ENCODE measurements around the gene FYN.

The FYN gene

DNA sequence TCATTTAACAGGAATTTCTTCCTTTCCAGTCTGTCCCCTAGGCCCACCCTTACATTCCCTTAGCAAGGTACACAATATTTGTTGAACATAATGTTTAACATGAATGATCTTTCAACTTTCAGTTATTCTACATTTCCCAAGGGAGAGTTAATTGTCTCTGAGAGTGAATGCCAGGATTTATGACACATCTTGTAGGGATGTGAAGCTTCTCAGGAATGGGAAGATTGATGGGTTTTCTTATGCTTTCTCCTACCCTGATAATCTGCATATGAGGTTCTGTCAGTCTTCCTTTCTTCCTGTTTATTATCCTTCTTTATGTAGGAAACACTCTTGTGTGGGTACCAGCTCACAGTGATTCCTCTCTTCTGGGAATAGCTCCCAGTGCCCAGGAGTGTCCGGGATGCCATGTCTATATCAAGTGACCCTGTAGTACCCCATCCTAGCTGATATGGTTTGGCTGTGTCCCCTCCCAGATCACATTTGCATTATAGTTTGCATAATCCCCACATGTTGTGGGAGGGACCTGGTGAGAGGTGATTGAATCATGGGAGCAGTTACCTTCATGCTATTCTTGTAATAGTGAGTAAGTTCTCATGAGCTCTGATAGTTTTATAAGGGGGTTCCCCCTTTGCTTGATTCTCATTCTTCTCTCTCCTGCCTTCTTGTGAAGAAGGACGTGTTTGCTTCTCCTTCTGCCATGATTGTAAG, 7.1 kb upstream of the FYN start:
- DNase-seq, result no peak

DNA sequence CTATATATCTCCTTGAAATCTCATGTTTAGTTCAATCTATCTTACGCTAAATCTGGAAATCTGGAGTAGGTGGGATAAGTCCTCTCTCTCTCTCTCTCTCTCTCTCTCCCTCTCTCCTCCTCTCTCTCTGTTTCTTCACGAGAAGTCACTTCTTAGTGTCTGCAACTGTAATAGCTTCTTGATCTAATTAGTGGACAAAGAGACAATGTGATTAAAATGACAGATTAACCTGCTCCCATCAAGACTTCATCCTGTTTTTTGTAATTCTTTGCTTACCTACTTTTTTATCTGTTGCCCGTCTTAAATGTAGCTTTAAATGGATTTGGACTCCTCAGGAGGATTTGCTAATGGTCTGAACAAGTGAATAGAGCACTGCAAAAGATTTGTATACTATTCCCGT, 2.5 kb upstream of the FYN start:
- DNase-seq, result no peak

DNA sequence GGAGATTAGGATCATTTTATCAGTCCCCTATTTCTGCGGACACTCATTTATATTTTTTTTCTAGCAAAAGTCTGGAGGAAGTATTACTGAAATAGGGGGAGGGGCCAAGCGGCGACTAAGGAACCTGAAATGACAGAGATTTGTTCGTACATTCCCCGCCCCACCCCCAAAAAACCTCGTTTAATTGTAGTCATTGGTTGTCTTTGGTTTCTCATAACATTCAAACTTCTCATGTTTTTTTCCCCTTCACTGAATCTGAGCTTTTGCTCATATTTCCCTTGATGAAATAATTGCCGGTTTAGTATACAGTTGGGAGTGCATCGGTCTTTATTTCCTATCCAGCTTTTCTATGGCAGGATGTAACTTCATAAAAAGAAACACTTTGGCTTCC, 768 bp upstream of the FYN start:
- DNase-seq, result no peak

DNA sequence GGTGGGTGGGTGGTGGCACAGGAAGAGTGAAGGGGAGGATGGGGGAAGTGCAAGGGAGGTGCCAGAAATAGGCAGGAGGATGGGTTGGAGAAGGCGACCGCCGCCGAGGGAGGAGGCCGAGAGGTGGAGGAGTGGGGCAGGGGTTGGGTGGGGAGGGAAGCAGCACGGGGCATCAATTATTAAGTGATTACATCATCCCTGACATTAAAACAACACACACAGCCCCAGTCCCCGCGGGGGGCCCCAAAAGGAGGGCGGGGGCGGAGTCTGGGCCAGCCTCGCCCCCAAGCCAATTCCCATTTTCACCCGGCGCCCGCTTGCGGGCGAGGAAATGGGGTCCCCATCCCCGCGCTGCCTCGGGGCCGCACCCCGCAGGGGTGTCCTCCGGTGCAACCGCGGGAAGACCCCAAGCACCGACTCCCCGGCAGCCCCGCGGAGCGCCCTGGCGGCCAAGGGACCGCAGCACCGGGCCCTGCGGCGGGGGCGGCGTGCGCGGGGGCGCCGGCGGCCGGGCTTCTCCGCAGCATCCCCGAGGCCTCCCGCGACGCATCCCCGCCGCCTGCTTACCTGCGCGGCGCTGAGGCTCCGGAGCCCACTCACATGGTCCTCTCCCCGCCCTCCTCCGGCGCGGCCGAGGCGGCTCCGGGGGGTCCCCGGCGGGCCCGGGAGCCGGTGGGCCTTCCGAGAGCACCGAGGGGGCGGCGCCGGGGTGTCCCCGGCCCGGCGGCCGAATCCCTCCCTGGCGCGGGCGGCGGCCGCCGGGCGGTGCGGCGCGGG, 663 bp downstream of the FYN start:
- DNase-seq, result no peak

DNA sequence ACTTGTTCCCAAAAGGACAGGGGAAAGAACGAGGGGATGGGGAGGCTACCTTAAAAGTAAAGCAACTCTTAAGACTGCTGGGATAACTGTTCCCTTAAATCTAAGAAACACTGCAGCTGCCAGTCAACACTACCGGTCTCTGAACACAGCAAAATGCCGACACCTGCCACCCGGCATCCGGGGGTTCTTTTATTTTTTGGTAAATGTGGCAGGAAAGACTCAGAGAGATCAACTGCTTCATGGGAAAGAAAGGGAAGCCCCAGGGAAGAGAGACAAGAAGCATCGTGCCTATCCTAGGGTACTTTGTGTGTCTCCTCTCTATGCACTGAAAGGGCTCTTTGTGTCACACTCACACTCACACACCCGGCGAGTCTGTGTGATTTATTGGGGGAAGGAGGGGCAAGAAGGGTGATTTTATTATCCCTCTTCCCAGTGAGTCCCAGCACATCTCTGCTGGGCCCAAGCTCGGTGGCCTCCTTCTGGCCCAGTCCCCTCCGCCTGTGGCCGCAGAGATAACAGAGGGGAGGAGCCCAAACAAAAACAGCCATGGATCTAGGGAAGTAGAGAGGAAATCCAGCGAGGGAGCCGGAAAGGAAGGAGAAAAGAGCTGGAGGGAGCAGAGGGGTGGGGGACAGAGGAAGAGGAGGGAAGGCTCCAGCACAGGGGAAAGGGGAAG, 1.4 kb downstream of the FYN start:
- no peak for DNase-seq

DNA sequence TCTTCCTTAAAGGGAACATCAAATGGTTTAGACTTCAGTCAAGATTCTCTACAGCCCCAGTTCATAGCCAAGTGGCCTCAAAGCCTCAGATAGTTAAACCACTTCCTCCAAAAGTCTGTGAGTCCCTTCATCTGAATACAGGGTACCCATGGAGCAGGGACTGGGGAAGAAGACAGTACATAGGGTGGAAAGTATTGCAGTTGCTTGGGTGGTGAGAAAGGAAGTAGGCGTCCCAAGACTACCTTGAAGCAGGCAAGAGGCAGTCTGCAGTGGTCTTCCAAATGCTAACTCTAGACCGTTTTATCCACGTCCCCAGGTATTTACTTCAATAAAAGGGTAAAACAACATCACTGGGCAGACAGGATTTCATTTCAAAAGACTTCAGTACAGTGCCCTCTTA, 2.0 kb downstream of the FYN start:
- no peak for DNase-seq

DNA sequence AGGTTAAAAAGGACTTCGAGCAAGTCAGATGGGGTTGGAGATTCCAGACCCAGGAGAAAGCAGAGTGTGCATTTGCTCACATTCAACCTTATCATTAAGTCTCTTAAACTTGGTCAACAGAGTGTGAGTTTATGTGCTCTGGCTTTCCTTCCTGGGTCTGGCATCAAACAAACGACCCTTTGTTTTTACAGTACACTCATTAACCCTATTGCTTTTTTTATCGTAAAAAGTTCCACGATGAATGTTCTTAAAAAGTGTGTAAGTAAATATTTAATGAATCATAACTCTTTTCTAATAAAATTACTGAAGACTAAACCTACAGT, 2.5 kb downstream of the FYN start:
- no peak for DNase-seq

DNA sequence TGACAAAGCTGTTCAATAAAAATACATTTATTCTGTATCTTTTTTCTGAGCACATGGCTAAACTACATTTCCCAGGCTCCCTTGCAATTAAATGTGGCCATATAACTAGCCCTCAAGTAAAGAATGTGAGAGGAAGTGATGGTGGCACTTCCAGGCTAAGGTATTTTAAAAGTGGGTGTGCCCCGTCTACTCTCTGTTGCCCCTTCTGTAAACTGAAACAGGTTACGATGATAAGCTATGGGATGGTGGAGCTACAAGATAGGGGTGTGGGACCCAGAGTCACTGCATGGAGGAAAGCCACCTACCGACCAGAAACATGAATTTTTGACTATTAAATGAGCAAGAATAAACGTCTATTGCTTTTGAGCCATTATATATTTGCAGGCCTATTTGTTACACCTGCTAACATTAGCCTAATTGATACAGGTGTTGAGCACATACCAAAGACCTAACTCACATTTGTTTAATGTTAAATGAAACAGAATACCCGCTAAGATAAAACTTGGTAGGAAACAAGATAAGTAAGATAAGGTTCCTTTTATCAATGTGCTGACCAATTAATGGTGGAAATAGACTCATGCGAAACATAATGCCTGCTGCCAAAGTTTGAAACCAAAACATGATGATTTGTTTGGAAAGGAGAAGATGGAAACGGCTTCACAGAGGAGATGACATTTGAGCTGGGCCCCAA, 3.1 kb downstream of the FYN start:
- no peak for DNase-seq

DNA sequence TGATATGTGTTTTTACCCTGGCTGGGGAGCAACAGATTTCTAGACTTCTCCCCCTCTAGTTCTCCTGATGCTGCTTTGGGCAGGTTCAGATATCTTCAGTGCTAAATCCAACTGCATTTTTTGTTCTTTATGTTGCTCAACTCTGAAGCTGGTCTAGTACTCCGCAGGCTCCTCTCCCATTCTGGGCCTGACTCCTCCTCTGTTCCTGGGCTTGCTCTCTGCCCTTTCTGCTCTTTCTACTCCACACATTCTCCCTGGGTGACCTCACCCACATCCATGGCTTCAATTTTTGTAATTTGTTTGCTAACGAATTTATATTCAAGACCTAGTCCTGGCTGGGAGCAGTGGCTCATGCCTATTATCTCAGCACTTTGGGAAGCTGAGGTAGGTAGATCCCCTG, 6.4 kb downstream of the FYN start:
- DNase-seq, result no peak

DNA sequence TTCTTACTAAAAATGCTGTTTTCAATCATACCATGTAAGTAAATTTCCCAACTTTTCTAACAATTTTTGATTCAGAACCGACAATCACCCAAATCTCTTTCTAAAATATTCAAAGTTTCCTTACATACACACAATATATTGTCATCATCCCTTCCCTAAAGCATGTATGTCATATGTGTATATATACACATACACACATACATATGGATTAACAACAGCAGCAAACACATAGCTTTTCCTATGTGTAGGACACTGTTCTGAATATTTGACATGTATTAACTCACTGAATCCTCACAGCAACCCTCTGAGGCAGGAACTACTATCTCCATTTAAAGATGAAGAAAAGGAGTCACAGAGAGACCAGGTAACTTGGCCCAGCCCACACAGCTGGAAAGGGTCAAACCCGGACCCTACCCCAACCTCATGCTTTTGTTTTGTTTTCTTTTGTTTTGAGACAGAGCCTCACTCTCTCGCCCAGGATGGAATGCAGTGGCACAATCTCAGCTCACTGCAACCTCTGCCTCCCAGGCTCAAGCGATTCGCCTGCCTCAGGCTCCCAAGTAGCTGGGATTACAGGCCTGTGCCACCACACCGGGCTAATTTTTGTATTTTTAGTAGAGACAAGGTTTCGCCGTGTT, 7.2 kb downstream of the FYN start:
- no peak for DNase-seq

DNA sequence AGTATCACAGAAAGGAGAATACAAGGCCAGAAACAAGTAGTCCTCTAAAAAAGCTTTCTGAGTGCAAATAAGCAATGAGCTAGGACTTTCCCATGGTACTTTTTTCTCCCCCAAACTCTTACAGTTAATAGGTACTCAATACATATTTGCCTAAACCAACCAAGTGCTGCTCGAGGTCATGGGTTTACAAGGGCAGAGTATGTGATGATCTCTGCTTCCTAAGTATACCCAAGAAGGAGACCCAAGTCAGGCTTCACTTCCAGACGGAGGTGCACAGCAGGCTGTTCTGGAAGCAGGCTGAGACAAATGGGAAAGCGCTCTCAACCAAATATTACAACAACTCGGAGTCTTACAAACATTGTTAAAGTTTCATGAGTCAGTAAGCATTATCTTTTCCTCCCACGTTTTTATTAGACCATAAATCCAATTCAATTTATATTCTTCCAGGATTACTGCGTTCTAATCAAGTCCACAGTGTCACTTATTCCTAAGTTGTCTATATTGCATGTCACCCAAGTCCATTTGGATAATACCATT, 8.1 kb downstream of the FYN start:
- DNase-seq, result no peak

DNA sequence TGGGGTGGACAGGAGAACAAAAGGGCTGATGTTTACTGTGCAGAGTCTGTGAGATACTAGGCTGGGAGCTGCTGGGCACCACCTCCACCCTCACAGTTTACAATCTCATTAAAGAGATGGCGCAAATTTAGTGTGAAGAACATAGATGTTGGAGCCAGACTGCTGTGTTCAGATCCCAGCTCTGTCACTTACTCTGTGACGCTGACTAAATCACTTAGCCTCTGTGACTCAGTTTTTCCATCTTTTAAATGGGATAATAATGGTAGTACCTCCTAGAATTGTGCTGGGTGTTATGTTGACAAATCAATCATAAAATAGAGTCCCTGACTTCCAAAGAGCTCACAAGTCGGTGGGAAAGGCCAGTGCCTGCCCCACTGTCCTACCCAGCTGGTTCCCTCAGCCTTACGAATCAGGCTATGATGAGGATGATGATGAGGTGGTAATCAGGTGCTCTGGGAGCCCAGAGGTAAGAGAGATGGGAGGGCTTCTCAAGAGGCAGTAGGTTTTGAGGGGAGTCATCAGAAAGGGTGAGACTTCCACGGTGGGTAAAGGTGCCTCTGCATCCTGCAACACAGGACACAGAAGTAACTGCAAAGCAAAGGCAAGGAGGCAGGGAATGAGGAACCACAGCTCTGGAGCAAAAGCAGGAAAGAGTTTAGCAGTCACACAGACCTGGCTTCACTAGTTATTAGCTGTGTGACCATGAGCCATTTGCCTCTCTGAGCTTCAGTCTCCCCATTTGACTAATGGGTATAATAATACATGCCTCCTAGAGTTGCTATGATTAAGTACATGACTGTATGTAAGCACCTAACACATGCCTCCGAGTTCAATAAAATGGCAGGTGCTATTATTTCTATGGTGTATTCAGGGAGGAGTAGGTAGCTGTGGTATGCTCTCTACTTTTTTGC, 8.9 kb downstream of the FYN start:
- DNase-seq, result no peak

DNA sequence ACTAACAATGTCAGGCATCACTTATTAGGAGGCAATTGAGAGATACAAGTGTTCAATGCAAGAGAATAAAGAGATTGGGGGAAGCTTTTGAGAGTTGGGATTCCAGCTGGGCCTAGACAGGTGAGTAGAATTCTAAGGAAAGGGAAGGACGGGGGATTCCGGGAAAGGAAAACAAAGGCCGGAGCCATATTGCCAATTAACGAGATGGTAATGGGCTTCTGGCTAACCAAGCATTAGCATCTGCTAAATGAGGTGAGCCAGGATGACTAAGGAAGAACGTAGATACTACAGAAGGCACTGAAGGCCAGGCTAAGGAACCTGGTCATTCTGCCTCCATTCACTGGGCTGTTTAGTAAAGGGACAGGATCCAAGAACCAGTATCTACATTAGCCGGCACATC, 10.5 kb downstream of the FYN start:
- no peak for DNase-seq

DNA sequence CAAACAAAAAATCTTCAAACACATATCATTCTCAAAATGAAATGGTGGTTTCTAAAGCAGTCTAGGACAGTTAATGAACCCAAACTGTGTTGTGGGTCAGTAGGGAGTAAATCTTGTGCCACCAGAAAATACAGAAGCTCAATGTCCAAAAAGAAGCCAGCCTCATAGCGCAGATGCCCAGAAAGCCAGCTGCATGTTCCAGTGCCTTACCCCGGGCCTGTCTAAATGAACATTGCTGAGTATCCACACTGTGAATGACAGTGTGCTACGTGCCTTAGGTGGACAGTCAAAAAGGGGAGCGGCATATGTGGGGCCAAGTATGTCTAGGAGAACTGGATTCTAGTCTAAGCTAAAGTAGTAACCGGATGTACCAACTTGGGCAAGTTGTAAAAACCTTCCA, 10.9 kb downstream of the FYN start:
- no peak for DNase-seq

DNA sequence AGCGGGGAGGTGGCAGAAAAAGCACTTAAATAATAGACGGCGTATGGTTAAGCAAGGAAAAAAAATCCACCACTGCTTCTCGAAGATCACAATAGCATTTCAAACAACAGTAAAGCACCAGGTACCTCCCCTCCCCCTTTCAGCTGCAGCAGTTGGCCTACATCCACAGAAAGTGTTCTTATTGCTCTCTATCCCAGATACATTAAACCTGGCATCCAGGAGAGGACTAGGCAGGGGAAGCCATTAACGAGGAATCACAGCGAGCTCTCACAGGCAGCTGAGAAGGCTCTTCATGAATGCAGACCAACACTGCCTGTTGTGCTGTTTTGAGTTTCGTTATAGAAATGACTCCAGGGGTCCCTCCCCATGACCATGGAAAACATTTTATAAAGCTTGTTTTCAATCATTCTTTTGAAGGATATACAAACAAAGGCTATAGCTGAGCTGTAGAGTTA, 11.8 kb downstream of the FYN start:
- DNase-seq, result no peak

DNA sequence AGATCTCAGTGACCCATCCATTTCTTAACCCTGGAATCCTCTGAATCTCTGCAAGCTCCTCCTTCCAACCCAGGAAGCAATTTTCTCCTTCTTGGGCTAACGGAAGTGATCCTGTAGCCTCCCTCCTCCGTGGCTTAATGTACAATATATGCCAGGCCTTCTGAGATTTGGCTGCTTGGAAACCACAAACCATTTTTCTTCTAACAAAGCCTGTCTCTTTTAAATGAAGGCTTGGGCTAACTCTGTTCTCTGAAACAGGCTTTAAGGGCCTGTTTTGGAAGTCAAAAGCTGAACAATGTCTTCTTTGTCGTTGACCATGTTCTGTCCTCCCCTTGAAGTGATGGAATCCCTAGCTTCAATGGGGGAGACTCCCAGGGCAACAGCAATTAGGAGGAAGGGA, 14.9 kb downstream of the FYN start:
- no peak for DNase-seq

DNA sequence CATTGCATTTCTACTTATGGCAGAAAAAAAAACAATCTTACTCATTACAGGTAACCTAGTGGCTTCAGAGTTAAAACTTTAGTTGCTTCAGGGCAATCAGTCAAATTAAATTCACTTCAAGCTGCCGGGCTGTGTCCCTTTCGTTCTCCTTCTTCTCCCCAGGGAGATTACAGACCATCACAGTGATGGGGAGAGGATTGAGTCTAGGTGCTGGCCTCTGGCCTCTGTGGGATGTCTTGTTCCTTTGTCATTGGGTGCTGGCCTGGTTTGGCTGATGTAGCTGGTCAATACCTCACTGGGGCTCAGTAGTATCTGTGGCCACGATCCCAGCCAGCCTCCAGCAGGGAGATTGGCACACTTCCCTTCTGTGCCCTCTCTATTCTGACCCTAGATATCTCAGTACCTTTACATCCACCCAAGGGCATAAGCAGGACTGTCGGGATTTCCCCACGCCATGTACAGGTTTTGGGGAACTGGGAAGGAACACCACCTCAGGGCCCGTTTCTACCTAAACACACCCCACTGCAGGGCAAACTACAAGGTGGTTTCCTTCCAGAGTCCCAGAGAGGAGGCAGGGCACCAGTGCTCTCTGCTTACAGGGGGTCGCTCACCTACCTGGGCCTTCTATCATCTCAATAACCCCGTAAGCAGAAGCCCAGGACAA, 15.4 kb downstream of the FYN start:
- no peak for DNase-seq

DNA sequence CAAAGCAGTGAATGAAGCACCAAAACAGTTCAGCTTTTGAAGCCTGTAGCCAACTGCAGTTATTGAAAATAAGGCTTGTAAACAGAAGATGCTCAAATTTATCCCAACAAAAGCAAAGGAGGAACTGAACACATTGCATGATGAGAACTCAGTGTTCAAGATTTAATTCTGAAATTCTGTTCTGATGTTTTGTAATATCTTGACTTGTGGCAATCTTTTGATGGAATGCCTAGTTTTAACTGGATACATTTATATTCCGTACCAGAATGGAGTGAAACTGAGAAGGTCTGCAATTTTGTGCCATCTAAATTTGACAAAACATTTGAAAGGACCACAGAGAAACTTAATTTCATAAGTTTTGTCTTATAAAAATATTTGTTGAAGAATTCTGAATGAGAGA, 17.5 kb downstream of the FYN start:
- no peak for DNase-seq

DNA sequence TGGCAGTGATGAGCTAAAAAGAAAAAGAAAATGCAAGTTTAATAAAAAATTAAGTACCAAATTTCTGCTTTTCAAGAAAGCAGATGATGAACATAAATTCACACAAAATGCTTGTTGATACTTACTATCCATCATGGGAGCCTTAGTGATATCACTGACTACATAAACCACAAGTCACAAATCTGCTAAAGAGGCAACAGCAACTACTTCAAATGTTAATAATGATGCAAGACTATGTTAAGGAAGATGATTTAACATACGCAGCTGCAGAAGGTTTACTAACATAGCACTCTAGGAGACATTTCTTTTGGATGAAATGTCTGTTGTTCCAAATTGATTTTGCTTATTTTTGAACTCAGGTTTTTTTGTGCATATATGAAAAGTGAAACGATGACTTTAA, 18.6 kb downstream of the FYN start:
- no peak for DNase-seq

DNA sequence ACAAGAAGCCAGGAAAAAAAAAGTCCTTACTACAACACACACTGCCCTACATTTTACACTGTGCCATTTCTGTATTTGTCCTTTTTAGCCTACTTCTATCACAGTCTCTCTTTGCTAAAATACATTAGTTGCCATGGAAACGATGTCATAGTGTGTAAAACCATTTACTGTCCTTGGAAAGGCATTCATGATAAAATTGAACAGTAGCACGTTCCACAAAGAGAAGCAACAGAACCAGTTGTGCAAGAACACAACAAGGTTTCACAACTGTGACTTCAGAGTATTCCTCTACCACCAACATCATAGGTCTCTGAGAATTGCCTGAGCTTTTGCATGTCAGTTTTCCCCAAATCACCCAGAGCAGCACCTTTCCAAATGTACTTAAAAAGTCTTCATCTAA, 20.5 kb downstream of the FYN start:
- DNase-seq, result no peak

DNA sequence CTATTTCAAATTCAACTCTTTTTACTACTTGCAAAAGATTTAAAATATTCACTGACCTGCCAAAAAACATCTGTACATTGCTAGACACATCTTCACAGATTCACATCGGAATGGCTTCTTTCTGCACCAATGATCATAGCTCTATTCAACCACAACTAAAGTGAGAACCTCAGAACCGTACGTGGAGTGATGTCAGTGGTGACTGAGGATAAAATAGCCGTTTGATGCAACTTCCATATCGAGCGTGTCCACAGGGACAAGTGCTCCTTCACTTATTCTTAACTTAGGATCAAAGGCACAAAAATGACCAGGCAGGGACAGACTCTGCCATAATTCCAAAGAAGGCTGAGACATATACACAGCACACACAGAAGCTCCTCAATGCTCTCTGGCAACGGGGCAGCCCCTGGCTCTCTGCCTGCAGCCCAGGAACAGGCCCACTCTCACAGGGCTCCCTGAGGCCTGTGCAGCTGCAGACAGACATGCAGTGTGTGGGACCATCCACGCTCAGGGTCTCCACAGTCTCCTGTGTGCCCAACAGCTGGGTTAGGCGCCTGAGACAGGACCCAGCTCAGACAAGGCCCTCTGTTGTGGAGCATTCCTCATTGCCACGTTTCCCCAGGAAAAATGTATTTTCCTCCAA, 22.8 kb downstream of the FYN start:
- DNase-seq, result no peak

Measured in cortex of kidney (tissue), 1 donor.